SJSA1 (cell line): ENCODE data around the gene PAQR7. TPM values are rescaled to one million over a fixed set of nuclear protein-coding genes. Genes with fewer than 3 reads are reported as not detected.
A peak's percentile ranks its signal among the peaks of the same experiment; 100 is the strongest.

Source experiments
- DNase-seq, 2 experiments: peaks; one replicate each; pipeline ENCODE4 v3.0.0-alpha.2; 2015 to 2020; ENCODE audit warnings: low spot score in 2 of 2, low read depth in 1 of 2
- H3K27ac ChIP-seq: fragments of 250-450 bp; sonication (Bioruptor Pico); 2 replicates; pipeline ENCODE4 v1.5.1; 2020; ENCODE audit warnings: mild to moderate bottlenecking, moderate library complexity
- H3K27me3 ChIP-seq: fragments of 250-450 bp; sonication (Bioruptor Pico); replicated peaks from 2 replicates; pipeline ENCODE4 v1.5.1; 2020; ENCODE audit warnings: mild to moderate bottlenecking, moderate library complexity
- H3K36me3 ChIP-seq: fragments of 250-450 bp; sonication (Bioruptor Pico); 2 replicates; pipeline ENCODE4 v1.5.1; 2020; ENCODE audit warnings: mild to moderate bottlenecking
- H3K4me1 ChIP-seq: fragments of 250-450 bp; sonication (Bioruptor Pico); replicated peaks from 2 replicates; pipeline ENCODE4 v1.6.1; 2021; ENCODE audit warnings: mild to moderate bottlenecking
- H3K4me3 ChIP-seq: fragments of 250-450 bp; sonication (Bioruptor Pico); 2 replicates; pipeline ENCODE4 v1.5.1; 2020; ENCODE audit warnings: mild to moderate bottlenecking
- H3K9me3 ChIP-seq: fragments of 250-450 bp; sonication (Bioruptor Pico); replicated peaks from 2 replicates; pipeline ENCODE4 v1.5.1; 2020; ENCODE audit warnings: mild to moderate bottlenecking
- total RNA-seq: library from RNA; depleted of rRNA; stranded (reverse); fragments of >200 nt; shearing (Covaris generic); gene quantifications from 2 replicates; pipeline ENCODE4 v1.2.3, GENCODE V29; 2014

The PAQR7 gene
- total RNA-seq, 1 experiment from 2014 or later = 3.1 TPM

DNA sequence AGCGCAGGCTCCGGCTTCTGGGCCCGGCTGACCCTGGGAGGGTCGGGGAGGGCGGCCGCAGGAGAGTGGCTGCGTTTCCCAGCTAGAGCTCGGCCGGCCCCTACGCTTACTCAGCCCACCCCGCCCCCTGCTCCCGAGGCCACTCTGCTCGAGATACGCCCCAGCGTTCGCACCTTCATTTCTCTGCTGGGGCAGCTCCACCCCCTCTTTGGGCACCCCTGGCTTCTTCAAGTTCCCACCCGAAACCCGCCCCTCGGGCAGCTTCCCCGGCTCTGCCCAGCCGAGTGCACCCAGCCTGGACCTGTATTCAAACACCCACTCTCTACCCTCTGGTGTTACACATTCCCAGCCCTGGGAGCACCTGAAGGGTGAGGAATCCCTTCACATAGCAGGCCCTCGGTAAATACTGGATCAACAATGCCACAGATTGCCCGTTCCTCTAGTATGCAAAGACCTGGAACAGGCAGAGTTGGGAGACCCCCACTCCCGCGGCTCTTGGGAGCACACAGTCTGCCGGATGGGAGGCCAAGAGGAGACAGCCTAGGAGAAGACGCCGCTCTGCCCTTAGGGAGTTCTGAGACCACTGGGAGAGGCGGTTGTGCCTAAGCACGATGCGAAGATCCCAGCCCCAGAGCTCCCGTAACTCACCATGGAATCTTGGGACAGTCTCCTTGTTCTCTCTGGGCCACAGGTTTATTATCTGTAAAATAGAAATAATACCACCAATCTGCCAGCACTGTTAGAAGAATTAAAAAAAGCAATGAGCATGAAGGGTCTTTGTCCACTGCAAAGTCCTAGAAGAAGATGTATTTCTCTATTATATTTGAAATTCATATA, 566 bp upstream of the PAQR7 start:
- Histone ChIP-seq H3K9me3 (no peaks in the 10 kb centered on the region; the same call in 1 of the 2 replicates), H3K4me3 (peak overlapping the region; percentile 53), H3K4me1 (peaks cover 17% of the 10 kb centered on the region), H3K27me3 (0 out of 2 replicates have a peak, but pooled peaks cover 2% of the 10 kb centered on the region), H3K27ac (no peak overlapping the region), H3K36me3 (no peaks in the 10 kb centered on the region)
- no peak for DNase-seq

DNA sequence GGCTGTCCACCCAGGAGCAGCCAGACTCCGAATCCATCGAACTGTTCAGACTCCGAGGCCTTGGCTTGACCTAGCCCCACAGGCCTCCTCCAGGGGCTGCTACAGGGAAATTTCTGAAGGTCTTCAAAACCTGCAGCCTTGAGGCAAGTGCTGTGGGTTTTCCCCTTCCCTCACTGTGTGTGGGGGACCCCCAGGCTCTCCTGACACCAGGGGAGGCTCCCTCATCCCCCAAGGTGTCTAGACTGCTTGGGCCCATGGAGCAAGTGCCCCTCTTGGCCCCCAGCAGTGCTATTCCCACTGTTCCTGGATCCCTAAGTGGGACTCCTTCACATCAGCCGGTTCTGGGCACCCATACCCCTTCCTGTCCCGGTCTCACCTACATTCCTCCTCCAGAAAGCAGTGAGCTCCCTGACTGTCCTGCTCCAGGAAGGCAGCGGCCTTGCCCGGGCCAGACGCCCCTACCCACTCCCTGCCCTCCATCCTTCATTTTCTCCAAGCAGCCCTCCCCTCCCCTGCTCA, 814 bp downstream of the PAQR7 start:
- H3K4me3 ChIP-seq = peak overlapping the region; percentile 53
- peak overlapping the region; percentile 9; the same call in 1 of the 2 replicates for H3K27ac ChIP-seq
- peaks cover 17% of the 10 kb centered on the region for H3K4me1 ChIP-seq
- no peaks in the 10 kb centered on the region; the same call in 1 of the 2 replicates for H3K9me3 ChIP-seq
- H3K36me3 ChIP-seq = no peaks in the 10 kb centered on the region
- DNase-seq = no peak
- 0 out of 2 replicates have a peak, but pooled peaks cover 2% of the 10 kb centered on the region for H3K27me3 ChIP-seq

DNA sequence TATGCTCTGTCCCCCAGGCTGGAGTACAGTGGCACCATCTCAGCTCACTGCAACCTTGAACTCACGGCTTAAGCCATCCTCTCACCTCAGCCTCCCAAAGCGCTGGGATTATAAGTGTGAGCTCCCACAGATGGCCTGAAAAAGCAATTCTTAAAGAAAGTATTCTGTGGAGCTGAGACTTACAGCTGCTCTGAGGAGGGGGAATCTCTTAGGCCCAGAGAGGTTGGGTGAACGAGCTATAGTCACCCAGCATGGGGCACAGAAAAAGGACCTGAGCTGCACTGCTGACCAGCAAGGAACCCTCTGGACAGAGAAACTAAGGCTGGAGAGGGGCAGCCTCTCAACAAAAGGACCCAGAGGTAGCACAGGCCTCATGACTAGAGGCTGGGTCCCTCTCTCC, 1.3 kb downstream of the PAQR7 start:
- H3K4me3 ChIP-seq = no peak overlapping the region
- peaks cover 17% of the 10 kb centered on the region for H3K4me1 ChIP-seq
- 0 out of 2 replicates have a peak, but pooled peaks cover 2% of the 10 kb centered on the region for H3K27me3 ChIP-seq
- no peaks in the 10 kb centered on the region for H3K36me3 ChIP-seq
- no peak for DNase-seq
- H3K9me3 ChIP-seq = no peaks in the 10 kb centered on the region; the same call in 1 of the 2 replicates
- H3K27ac ChIP-seq = no peak overlapping the region

DNA sequence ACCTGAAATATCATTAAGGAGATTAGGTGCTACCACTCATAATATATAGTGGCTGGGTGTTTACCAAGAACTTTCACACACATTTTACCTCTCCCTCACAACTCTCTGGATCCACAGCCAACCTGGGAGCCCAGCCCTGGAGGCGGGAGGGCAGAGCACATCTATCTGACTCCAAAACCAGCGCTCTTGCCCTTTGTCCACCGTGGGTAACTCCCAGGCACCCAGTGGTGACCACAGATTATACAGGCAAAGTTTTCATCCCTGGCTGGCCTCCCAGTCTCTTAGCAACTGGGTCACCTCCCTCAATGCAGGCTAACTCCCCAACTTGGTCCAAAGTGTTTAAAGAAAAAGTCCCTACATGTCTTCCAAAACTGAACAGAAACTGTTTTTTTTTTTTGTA, 2.4 kb downstream of the PAQR7 start:
- no peak for DNase-seq
- peaks cover 17% of the 10 kb centered on the region for H3K4me1 ChIP-seq
- H3K9me3 ChIP-seq = no peaks in the 10 kb centered on the region; the same call in 1 of the 2 replicates
- H3K36me3 ChIP-seq = no peaks in the 10 kb centered on the region
- H3K27me3 ChIP-seq = 0 out of 2 replicates have a peak, but pooled peaks cover 2% of the 10 kb centered on the region
- H3K4me3 ChIP-seq = no peak overlapping the region
- H3K27ac ChIP-seq = no peak overlapping the region

DNA sequence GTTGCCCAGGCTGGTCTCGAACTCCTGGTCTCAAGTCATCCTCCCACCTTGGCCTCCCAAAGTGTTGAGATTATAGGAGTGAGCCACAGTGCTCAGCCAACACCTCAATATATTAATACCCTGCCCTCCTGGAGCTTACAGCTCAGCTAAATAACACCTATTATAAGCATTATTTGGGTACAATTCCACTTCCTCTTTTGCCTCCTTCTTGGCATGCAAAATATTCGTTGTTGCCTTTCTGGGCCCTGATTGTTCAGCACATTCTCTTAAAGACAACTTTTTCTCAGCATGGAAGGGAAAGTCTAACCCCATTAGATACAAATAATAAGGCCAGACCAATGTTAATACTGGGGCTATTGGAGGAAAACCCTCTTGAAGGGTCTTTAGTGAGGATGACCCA, 2.8 kb downstream of the PAQR7 start:
- Histone ChIP-seq H3K4me3 (no peak overlapping the region), H3K27ac (no peak overlapping the region), H3K36me3 (no peaks in the 10 kb centered on the region), H3K4me1 (peaks cover 17% of the 10 kb centered on the region), H3K27me3 (0 out of 2 replicates have a peak, but pooled peaks cover 2% of the 10 kb centered on the region), H3K9me3 (no peaks in the 10 kb centered on the region; the same call in 1 of the 2 replicates)
- DNase-seq = no peak

DNA sequence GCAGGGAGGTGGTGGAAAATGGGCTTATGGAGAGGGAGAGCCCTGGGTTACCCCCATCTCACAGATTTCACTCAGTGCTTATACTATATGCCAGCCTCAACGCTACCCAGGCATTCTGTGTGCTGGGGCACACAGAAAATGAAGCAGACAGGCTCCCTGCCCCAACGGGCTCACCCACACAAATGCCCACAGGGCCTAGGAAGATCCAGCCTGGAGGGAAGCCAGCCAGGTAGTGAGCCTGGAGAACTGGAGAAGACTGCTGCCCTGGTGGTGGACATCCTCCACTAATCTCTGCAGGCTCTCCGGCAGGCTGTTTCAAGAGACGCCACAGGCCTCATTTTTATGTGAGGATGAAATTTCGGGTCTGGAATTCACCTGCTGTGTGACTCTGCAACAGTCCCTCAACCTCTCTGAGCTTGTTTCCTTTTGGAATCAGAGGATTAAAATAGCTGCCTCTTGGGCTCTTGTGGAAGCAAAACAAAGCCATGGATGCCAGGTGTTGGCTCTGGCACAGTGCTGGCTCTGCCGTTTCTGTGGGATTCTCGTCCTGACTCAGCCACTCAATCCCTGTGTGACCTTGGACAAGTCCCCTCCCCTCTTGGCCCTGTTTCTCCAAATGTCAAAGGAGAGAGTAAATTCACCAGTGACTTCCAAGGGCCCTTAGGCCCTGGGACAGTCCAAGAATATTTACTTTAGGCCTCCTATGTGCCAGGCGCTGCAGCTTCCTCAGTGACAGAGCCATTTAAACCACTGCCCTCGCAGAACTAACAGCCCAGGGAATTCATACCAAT, 3.6 kb downstream of the PAQR7 start:
- no peak overlapping the region for H3K4me3 ChIP-seq
- H3K4me1 ChIP-seq = peaks cover 17% of the 10 kb centered on the region
- no peak for DNase-seq
- H3K36me3 ChIP-seq = no peaks in the 10 kb centered on the region
- 0 out of 2 replicates have a peak, but pooled peaks cover 2% of the 10 kb centered on the region for H3K27me3 ChIP-seq
- H3K9me3 ChIP-seq = no peaks in the 10 kb centered on the region; the same call in 1 of the 2 replicates
- no peak overlapping the region for H3K27ac ChIP-seq

DNA sequence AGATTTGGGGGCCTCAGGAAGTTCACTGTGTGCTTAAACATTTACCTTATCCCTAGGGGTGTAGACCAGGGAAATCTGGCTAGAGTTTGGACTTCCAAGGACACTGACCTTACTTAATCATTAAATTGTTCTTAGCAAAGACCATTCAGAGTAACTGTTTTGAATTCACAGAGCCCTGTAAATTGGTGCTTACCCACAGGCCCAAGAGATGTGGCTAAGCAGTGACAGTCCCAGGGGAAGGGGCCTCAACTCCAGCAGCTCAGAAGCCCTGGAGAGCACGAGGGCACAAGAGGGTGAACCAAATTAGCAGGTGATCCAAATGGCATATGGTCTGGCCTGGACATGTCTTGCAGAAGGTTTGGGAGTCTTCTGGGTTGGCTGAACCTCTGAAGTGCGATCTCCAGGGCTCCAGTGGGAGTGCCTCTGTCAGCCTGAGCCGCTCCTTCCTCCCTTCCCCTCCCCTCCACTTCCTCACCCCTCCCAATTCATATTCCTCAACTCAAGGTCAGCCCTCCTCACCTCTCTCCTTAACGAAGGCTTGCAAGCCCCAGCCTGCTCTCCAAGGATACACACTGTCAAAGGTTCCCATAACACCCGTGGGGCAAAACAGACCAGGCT, 4.3 kb downstream of the PAQR7 start:
- Histone ChIP-seq H3K4me3 (no peak overlapping the region), H3K27me3 (no peaks in the 10 kb centered on the region)
- DNase-seq = no peak

DNA sequence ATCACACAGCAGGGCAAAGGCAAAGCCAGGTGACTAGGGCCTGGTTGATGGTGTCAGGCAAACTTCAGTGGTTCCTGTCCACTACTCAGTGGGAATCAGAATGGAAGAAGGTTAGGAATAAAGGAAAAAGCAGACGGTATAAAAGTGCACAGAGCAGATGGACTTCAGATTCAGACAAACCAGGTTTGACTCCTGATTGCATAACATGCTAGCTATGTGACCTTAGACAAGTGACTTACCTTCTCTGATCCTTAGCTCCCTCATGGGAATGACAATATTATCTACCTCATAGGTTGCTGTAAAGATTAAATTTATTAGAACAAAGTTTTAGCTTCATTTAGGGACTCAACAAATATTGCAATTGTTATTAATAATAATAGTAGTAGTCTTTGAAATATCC, 4.9 kb downstream of the PAQR7 start:
- no peaks in the 10 kb centered on the region; the same call in 1 of the 2 replicates for H3K9me3 ChIP-seq
- peaks cover 13% of the 10 kb centered on the region for H3K4me1 ChIP-seq
- no peak overlapping the region for H3K4me3 ChIP-seq
- H3K27me3 ChIP-seq = no peaks in the 10 kb centered on the region
- no peak overlapping the region for H3K27ac ChIP-seq
- H3K36me3 ChIP-seq = no peaks in the 10 kb centered on the region
- DNase-seq = no peak

More for the DNA sequence above, 4.3 kb downstream of the PAQR7 start:
- Histone ChIP-seq H3K36me3 (no peaks in the 10 kb centered on the region), H3K4me1 (peaks cover 17% of the 10 kb centered on the region), H3K27ac (no peak overlapping the region), H3K9me3 (no peaks in the 10 kb centered on the region; the same call in 1 of the 2 replicates)

DNA sequence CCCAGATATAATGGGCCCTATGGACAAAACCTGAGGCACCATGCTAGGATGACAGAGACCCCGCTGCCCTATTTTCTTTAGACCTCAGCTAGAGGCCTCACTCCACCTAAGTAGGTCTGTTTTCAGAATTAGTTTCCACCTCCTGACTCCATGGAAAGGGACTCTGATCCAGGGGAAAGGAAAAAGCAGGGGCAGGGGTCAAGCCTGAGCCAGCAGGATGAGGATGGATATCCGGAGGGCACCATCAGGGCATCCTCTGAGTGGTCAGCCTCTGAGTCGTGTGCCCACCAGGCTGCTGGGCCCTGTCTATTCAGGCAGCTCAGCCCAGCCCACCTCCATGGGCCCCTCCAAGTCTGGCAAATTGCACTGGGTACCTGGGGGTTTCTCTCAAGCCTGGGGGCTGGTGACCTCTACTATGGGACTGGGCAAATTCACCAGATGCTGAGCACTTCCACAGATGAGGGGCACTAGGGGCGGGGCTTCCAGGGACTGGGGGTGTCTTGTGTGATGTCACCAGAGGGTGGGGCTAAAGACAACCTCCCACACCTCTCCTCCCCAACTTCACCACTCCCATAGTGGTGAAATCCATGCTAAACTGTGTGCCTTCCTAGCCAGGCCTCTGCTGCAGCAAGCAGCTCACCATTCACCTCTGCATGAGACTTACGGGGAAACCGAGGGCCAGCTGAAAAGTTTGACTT, 5.5 kb downstream of the PAQR7 start:
- peaks cover 7% of the 10 kb centered on the region for H3K4me1 ChIP-seq
- no peak overlapping the region for H3K4me3 ChIP-seq
- no peaks in the 10 kb centered on the region for H3K27me3 ChIP-seq
- no peak for DNase-seq
- no peaks in the 10 kb centered on the region for H3K9me3 ChIP-seq
- H3K36me3 ChIP-seq = no peaks in the 10 kb centered on the region
- no peak overlapping the region for H3K27ac ChIP-seq

DNA sequence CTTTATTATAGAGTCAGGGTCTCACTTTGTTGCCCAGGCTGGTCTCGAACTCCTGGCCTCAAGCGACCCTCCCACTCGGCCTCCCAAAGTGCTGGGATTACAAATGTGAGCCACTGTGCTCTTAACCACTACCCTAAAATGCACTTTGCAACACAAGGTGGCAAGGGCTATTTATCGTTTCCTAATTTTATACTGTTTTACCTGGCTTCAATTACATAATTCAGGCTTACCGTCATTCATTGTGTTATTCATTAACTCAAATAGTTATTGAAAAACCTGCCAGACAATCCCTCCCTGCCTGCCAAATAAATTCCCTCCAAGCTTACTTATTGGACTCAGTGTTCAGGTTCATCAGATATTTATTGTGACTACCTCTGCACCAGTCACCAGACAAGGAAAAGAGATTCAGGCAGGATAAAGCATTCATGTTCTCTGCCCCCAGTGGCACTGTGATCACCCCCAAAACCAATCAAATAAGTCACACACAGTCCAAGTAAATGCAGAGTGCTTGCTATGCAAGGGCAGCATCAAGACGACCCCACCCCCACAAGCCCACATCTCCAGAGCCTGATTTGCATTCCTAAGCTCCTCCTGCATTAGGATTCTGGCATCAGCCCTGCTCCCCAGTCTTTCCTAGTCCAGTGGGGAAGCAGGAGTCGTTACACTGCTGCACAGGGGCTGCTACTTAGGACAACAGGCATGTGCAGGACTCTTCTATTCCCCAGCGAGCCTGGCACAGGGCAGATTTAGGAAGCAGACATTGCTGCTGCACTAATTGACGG, 8.1 kb downstream of the PAQR7 start:
- Histone ChIP-seq H3K36me3 (no peaks in the 10 kb centered on the region; the same call in 1 of the 2 replicates), H3K4me1 (no peaks in the 10 kb centered on the region)
- DNase-seq = no peak

DNA sequence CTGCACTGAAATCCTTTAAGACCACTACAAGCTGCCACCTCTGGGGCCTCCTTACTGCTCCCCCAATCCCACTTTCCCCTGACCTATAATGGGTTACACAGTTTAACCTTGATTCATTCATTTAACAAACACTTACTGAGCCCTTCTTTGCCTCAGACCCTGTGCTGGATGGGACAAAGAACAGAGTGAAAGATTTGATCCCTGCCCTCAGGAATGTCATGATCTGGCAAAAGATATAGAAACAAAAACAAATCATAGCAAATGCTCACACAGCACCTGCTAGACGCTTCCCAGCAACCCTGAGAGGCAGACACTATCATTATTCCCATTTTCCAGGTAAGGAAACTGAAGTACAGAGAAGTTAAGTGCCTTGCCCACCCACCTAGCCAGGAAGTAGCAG, 9.2 kb downstream of the PAQR7 start:
- H3K27me3 ChIP-seq = no peaks in the 10 kb centered on the region
- H3K4me1 ChIP-seq = no peaks in the 10 kb centered on the region
- DNase-seq = no peak
- no peaks in the 10 kb centered on the region for H3K9me3 ChIP-seq
- no peaks in the 10 kb centered on the region; the same call in 1 of the 2 replicates for H3K36me3 ChIP-seq
- H3K4me3 ChIP-seq = no peak overlapping the region
- no peak overlapping the region for H3K27ac ChIP-seq

More for the DNA sequence above, 8.1 kb downstream of the PAQR7 start:
- no peak overlapping the region for H3K4me3 ChIP-seq
- H3K9me3 ChIP-seq = no peaks in the 10 kb centered on the region
- no peak overlapping the region for H3K27ac ChIP-seq
- H3K27me3 ChIP-seq = no peaks in the 10 kb centered on the region

DNA sequence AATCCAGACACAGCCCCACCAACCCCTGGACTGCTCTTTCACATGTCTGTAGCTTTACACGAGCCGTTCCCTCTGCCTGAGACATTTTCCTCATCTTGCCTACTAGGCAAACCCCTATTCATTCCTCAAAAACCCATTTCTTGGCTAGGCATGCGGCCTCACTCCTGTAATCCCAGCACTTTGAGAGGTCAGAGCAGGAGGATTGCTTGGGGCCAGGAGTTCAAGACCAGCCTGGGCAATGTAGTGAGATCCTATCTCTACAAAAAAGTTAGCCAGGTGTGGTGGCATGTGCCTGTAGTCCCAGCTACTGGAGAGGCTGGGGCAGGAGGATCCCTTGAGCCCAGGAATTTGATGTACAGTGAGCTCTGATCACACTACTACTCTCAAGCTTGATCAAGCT, 11.1 kb downstream of the PAQR7 start:
- no peaks in the 10 kb centered on the region for H3K27me3 ChIP-seq
- DNase-seq = no peak
- no peak overlapping the region for H3K4me3 ChIP-seq

More for the DNA sequence above, 11.1 kb downstream of the PAQR7 start:
- Histone ChIP-seq H3K27ac (no peak overlapping the region), H3K4me1 (peaks cover 5% of the 10 kb centered on the region), H3K9me3 (no peaks in the 10 kb centered on the region), H3K36me3 (no peaks in the 10 kb centered on the region; the same call in 1 of the 2 replicates)
